GM18517 (cell line): ENCODE results near the gene RORC.

ENCODE experiments used
- ATAC-seq: cut with Tn5 transposase; IDR thresholded peaks from one replicate; pipeline ENCODE4 v1.9.1; 2021; ENCODE audit warnings: mild to moderate bottlenecking, moderate library complexity; ENCODE audit not compliant: unreplicated experiment

Gene RORC

DNA sequence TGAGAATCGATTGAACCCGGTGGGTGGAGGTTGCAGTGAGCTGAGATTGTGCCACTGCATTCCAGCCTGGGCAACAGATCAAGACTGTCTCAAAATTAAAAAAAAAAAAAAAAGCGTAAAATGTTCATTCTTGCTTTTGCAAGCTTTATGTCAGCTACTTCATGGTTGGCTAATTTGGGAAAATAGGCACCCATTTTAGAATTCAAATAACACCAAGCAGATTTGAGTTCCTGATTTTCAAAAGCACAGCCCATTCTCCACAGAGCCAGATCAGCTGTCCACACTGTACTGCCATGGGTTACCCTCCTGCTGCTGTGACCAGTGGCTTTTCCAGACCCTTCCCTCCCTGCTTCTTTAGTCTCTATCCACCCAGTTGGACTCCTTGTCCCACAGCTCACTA lies 17.5 kb upstream of the RORC start:
- no peak for ATAC-seq

- no peak for ATAC-seq
Observed at GRCh38 chr1:151847867-151848596, 16.4 kb upstream of the RORC start.

- no peak for ATAC-seq
Observed at GRCh38 chr1:151846686-151847237, 15.2 kb upstream of the RORC start.

DNA sequence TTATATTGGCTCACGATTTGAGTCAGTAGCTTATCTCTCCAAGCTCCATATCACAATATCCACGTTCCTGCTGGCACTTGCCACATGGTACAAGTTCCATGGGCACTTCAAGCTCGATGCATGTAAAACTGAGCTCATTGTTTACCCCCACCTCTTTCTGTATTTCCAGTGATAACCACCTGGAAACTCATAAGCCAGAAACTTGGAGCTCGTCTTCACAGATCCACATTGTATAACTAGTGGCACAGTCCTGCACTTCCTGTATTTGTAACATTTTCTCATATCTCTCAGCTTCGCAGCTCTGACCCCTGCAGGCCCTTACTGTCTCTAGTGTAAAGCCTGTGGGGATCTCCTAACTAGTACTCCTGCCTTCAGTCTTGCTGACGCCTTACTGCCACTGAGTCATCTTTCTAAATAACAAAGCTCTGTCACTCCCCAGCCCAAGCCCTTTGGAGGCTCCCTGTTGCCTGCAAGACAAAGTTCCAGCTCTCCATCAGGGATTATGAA lies 14.5 kb upstream of the RORC start:
- ATAC-seq: no peak

- no peak for ATAC-seq
Observed at GRCh38 chr1:151843398-151843797, 11.8 kb upstream of the RORC start.

DNA sequence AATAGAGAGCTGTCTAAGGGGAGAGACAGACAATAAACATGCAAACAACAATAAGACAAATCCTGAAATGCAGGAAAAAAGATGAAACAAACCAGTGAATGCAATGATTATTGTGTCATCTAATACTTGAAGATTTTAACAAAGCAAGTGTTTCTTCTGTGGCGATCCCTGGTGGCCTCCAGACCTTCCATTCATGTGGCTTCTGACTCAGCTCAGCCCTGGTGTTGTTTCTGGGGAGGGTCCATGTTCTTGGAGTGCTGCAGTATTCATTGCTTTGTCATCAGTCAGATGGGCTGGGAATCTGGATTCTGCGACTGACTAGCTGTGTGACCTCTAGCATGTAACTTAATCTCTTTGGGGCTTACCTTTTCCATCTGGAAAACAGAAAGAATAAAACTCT lies 9.5 kb upstream of the RORC start:
- ATAC-seq: no peak

DNA sequence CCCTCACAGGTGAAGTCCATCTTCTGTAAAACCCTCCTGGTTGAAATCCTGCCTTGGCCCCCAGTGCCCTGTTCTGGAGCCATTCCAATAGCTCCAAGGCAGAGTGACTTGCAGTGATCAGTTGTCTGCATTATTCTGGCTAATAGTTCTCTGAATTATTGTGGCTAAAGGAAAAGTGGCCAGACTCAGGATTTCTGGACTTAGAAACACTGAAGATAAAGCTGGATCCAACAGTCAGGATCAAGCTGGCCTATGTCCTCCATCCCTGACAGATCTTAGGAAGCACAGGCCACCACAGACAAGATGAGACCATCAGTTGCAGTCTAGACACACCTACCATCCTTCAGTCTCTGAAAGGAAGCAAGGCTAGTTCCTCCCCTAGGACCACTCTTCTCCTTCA lies 8.8 kb upstream of the RORC start:
- no peak for ATAC-seq

DNA sequence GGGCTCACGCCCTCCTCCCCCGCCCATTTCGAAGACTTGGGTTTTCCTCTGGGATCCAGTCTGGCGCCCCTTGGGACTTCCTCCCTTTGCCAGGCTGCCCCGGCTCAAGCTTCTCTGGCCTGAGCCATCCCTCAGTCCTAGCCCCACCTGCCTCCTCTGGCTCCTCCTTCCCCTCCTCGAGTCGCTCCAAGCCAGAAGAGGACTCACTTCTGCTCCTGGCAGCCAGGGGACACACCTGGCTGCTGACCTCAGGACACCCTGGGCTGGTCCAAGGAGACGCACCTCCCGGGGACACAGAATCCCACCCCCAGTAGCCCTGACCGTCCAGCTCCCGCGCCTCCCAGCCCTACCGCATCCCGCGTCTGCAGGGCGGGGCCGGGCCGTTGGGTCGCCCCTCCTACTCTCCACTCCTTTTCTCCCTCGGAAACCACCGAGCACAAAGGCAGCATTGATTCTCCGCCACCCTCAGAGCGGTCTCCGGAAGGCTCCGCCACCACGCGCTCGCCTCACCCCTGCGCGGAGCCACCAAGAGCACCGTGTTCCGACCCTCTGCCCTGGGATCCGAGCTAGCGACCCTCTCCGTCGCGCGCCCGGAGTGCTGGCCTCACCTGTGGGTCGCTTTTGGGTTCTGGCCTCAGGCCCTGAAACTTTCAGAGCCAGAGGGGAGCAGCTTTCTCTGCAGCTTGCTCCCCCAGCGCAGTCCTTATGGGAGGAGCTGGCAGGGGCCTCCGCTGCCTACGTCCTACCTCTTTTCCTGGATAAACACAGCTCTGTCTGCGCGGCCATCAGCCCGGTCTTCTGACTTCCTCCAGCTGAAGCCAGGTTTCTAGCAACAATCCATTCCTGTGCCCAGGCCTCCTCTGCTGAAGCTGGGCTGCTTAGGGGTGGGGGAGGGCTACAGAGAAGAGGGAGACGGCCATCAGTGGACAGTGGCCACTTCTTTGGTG lies 8.1 kb upstream of the RORC start, which contains the start of gene C2CD4D:
Gene C2CD4D (minus strand): TSS at position 364 of the 947 bp plus-strand sequence. CDS start 831 bp downstream, outside the sequence.
- no peak for ATAC-seq

DNA sequence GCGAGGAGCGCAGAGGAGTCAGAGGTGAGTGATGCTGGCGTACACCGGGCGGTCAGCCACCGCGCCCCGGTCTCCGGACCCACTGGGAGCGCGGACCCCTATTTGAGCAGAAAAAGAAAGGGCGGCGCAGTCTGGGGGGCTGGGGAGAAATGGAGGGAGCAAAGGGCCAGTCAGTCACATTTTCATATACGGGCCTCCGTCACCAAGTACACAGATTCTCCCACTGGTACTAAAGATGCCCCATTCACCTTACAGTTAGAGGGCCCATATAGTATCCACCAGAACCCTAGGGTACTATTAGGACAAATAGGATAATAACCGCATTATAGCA lies 7.4 kb upstream of the RORC start:
- no peak for ATAC-seq

GRCh38 chr1:151838222-151839081 lies 6.8 kb upstream of the RORC start:
- ATAC-seq: no peak

- no peak for ATAC-seq
Observed at GRCh38 chr1:151837884-151838221, 6.3 kb upstream of the RORC start.

- no peak for ATAC-seq
Observed at GRCh38 chr1:151837197-151837596, 5.6 kb upstream of the RORC start.

DNA sequence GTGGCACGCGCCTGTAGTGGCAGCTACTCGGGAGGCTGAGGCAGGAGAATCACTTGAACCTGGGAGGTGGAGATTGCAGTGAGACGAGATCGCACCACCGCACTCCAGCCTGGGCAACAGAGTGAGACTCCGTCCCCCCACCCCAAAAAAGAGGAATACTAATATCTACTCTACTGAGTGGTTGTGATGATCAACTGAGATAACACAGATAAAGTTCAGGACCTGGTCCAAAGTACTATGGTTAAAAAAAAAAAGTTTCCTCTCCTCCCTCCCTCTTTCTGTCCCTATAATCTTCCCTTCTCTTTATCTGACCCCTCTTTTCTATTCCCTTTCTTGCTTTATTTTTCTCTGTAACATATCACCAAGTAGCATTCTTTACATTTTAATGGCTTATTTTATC lies 4.0 kb upstream of the RORC start:
- ATAC-seq: no peak

DNA sequence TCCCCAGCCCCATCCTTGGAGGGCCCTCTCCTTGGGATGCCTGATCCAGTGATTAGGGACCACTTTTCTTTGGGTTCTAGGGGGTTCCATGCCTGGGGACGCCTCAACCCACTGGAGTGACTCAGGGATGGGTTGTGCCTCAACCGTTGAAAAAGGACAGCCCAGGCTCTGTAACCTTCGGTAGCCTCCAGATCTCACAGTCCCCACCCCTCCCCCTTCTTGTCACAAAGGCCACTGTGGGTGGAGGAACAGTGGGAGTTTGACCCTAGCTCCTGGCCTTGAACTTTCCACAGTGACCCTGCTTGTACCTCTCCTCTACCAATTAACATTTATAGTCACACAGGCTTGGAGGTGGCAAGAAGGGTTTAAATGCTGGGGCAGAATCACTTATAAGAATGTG lies 2.6 kb upstream of the RORC start:
- ATAC-seq: no peak

GRCh38 chr1:151833172-151833900 lies 1.7 kb upstream of the RORC start:
- no peak for ATAC-seq

DNA sequence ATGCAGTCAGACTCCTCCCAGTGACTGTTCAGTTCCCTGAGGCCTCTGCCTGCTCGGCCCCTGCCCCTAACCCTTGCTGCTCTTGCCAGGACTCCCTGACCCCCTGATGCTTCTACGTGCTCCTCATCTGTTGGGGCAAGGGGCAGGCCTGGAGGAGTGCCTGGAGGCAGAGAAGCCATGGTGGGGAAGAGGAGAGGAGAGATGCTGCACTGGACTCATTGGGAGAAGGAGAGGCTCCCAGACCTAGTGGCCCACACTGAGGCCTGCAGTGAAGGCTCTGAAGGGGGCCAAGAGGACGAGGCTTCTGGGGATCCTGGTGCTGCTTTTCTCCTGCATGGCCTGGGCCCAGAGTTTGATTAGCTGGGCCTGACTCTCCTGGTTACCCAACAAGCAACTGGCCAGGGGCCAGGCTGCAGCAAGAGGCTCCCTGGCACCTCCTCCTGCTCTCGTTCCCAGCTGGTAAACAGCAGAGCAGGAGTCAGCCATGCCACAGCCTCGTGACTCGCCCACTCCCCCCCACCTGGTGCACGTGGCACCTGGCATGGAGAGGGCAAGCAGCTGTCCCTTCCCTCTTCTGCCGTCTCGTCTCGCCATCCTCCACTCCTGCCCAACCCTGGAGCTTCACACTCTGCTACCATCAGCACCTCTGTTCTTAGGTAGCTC lies 847 bp upstream of the RORC start:
- ATAC-seq: no peak

GRCh38 chr1:151831256-151831591 lies 378 bp downstream of the RORC start:
- ATAC-seq: no peak

DNA sequence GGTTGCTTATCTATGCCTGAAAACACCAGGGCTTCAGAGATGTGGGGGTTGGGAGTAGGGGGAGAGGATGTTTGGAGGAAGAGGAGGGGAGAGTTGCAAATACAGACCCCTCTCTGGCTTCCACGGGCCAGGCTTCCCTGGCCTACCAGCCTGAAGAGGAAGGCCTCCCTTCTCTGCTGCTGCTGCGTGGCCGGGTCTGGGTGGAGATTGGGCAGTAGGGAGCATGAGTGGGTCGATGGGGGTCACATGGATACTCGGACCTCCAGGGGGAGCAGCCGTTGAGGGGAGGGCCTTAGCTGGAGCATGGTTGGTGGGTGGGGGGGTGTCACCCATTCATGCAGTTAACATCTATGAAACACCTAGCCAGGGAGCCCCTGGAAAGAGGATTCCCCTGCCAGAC lies 1.5 kb downstream of the RORC start:
- no peak for ATAC-seq

DNA sequence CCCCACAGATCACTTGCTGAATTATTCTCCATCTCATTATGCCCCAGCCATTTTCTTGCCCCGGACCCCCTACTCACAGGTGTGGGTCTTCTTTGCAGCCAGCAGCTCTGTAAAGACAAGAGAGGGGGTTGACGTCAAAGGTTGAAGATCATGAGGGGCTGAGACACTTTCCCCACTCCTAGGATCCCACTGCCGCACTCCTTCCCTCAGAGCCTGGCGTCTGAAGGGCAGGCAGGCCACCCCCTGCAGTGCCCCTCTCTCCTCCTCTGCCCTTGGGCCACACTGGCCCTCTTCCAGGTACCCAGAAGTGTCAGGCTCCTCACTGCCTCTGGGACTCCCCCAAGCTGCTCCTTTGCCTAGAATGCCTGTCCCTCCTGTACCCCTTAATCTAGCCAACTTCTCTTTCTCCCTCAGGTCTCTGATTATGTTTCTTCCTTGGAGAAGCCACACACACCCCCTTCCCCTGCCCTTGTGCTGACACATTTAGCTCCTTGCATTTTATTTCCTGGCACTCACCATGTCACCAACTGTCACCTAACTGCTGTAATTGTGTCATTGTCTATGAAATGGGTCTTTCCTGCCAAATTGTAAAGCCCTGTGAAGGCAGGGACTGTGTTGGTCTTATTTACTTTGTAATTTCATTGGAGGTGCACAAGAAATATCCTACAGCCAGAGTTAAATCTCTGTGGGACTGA lies 2.1 kb downstream of the RORC start:
- ATAC-seq: no peak
